Liver (tissue), 9 donors: ENCODE results near the gene BSN. TPM values are rescaled to one million over a fixed set of nuclear protein-coding genes. Genes with fewer than 3 reads are reported as not detected.

Experiments
- DNase-seq: peaks from one replicate; pipeline ENCODE4 v3.0.0-alpha.2; 2017; ENCODE audit warnings: low spot score
- H3K27ac ChIP-seq, 2 donors: one replicate each; pipeline ENCODE4 v1.7.0; 2013; ENCODE audit warnings: inconsistent platforms in 2 of 2, low read length in 2 of 2, control low read depth in 1 of 2, low read depth in 1 of 2, mild to moderate bottlenecking in 1 of 2
- H3K27me3 ChIP-seq, 4 donors: one replicate each; pipeline versions ENCODE4 v1.6.1 to v1.7.0; 2013; ENCODE audit warnings: low read length in 3 of 4, inconsistent platforms in 1 of 4, mild to moderate bottlenecking in 1 of 4, moderate library complexity in 1 of 4; ENCODE audit not compliant: control insufficient read depth in 4 of 4, insufficient read depth in 4 of 4
- H3K36me3 ChIP-seq, 4 donors: one replicate each; pipeline versions ENCODE4 v1.6.1 to v1.7.0; 2013; ENCODE audit warnings: low read length in 3 of 4, mild to moderate bottlenecking in 3 of 4, low read depth in 1 of 4, moderate library complexity in 1 of 4; ENCODE audit not compliant: control insufficient read depth in 4 of 4, insufficient read depth in 3 of 4
- H3K4me1 ChIP-seq, 4 donors: one replicate each; pipeline versions ENCODE4 v1.6.1 to v1.7.0; 2013; ENCODE audit warnings: low read length in 3 of 4, mild to moderate bottlenecking in 3 of 4, moderate library complexity in 1 of 4; ENCODE audit not compliant: control insufficient read depth in 4 of 4, insufficient read depth in 4 of 4
- H3K4me3 ChIP-seq, 3 donors: one replicate each; pipeline versions ENCODE4 v1.6.1 to v1.7.0; 2013; ENCODE audit warnings: low read length in 3 of 3, control low read depth in 1 of 3, low read depth in 1 of 3, mild to moderate bottlenecking in 1 of 3
- H3K9ac ChIP-seq, 2 donors: one replicate each; pipeline ENCODE4 v1.7.0; 2013; ENCODE audit warnings: low read length in 2 of 2, mild to moderate bottlenecking in 2 of 2, moderate library complexity in 2 of 2, control low read depth in 1 of 2, low read depth in 1 of 2
- H3K9me3 ChIP-seq, 4 donors: one replicate each; pipeline versions ENCODE4 v1.6.1 to v1.7.0; 2013; ENCODE audit warnings: low read length in 3 of 4; ENCODE audit not compliant: control insufficient read depth in 4 of 4
- EGR1 ChIP-seq, 2 donors: IDR thresholded peaks; 2 replicates each; pipeline ENCODE4 v1.6.1; 2016 to 2018; ENCODE audit warnings: antibody characterized with exemption in 2 of 2, low read depth in 2 of 2
- FOXA1 ChIP-seq: IDR thresholded peaks from 2 replicates; pipeline ENCODE4 v1.6.1; 2016; ENCODE audit warnings: antibody characterized with exemption
- FOXA2 ChIP-seq: IDR thresholded peaks from 2 replicates; pipeline ENCODE4 v1.6.1; 2016; ENCODE audit warnings: antibody characterized with exemption
- GABPA ChIP-seq, 2 donors: IDR thresholded peaks in 1 of 2; conservative IDR thresholded peaks in 1 of 2; 2 replicates each; pipeline ENCODE4 v1.6.1; 2016; ENCODE audit warnings: antibody characterized with exemption in 2 of 2, mild to moderate bottlenecking in 1 of 2, moderate library complexity in 1 of 2
- HNF4A ChIP-seq, 2 donors: conservative IDR thresholded peaks; 2 replicates each; pipeline ENCODE4 v1.6.1; 2016; ENCODE audit warnings: antibody characterized with exemption in 2 of 2, mild to moderate bottlenecking in 2 of 2
- HNF4G ChIP-seq: IDR thresholded peaks from 2 replicates; pipeline ENCODE4 v1.6.1; 2016; ENCODE audit warnings: antibody characterized with exemption
- JUND ChIP-seq, 2 donors: IDR thresholded peaks; 2 replicates each; pipeline ENCODE4 v1.6.1; 2016; ENCODE audit warnings: antibody characterized with exemption in 2 of 2
- NR2F2 ChIP-seq: IDR thresholded peaks from 2 replicates; pipeline ENCODE4 v1.6.1; 2016; ENCODE audit warnings: antibody characterized with exemption
- RAD21 ChIP-seq, 2 donors: IDR thresholded peaks; 2 replicates each; pipeline ENCODE4 v1.6.1; 2016; ENCODE audit warnings: antibody characterized with exemption in 2 of 2, mild to moderate bottlenecking in 2 of 2
- RXRA ChIP-seq, 2 donors: IDR thresholded peaks; 2 replicates each; pipeline ENCODE4 v1.6.1; 2017 to 2018; ENCODE audit warnings: antibody characterized with exemption in 2 of 2, mild to moderate bottlenecking in 1 of 2
- SP1 ChIP-seq: IDR thresholded peaks from 2 replicates; pipeline ENCODE4 v1.6.1; 2018; ENCODE audit warnings: antibody characterized with exemption, mild to moderate bottlenecking
- TAF1 ChIP-seq: conservative IDR thresholded peaks from 2 replicates; pipeline ENCODE4 v1.6.1; 2016; ENCODE audit warnings: antibody characterized with exemption, mild to moderate bottlenecking
- YY1 ChIP-seq: IDR thresholded peaks from 2 replicates; pipeline ENCODE4 v1.6.1; 2016; ENCODE audit warnings: antibody characterized with exemption, mild to moderate bottlenecking
- WGBS: extraction: QIAGEN DNeasy Blood & Tissue Kit; methylation state at CpG from one replicate; pipeline ENCODE4 v1.1.7; 2013; 5-methylcytosine and 5-hydroxymethylcytosine counted together
- polyA plus RNA-seq, 2 donors: library from polyadenylated mRNA; stranded (reverse) in 1 of 2; unstranded in 1 of 2; fragments of 200-250 nt in 1 of 2; fragments of >200 nt in 1 of 2; fragmentation: Nextera tagmentation in 1 of 2; extraction: Ambion mirVana in 1 of 2; gene quantifications; one replicate each; pipeline versions ENCODE4 v1.2.1 to v1.2.3, GENCODE V29; 2013 to 2015
- total RNA-seq, 2 donors: library from RNA; depleted of rRNA; stranded (reverse); fragments of >200 nt; gene quantifications; one replicate each; pipeline ENCODE4 v1.2.3, GENCODE V29; 2014
- TF ChIP-seq, protein P1 (sequence below): IDR thresholded peaks from 2 replicates; pipeline ENCODE4 v1.6.1; 2016; ENCODE audit warnings: antibody characterized with exemption, mild to moderate bottlenecking
- TF ChIP-seq, protein P2 (sequence below): IDR thresholded peaks from 2 replicates; pipeline ENCODE4 v1.6.1; 2016; ENCODE audit warnings: antibody characterized with exemption
- TF ChIP-seq, protein P3 (sequence below): IDR thresholded peaks from 2 replicates; pipeline ENCODE4 v1.6.1; 2016; ENCODE audit warnings: antibody characterized with exemption
- TF ChIP-seq, protein P4 (sequence below): fragments of 150-350 bp; IDR thresholded peaks from 2 replicates; pipeline ENCODE4 v1.5.1; 2017; ENCODE audit warnings: improper control_type of control experiment, low read depth, low read length; ENCODE audit not compliant: missing input control
- TF ChIP-seq, protein P5 (sequence below): IDR thresholded peaks from 2 replicates; pipeline ENCODE4 v1.6.1; 2016; ENCODE audit warnings: antibody characterized with exemption
- donor health status: healthy.
- donor health status: healthy.
- donor health status: healthy.
- donor health status: healthy.
- donor health status: healthy.

The BSN gene
- total and polyA plus RNA-seq, 4 donors: 0.32 to 0.67 (median 0.40) TPM

DNA sequence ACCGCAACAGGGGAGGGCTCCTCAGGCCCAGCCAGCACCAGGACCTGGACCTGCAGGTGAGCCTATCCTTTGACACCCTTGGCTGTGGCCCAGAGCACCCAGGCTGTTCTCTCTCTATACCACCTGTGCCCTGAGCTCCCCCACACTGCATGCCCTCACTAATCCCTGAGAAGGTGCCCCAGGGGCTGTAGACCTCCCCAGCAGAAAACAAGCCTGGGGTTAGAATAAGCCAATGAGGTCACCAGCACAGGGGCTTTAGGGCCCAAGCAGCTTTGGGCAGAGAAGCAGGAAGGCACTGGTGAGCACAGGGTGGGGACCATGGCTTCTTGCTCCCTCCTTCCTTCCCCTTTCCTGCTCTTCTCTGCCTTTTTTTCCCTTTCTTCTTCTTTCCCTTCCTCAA is 109.6 kb downstream of the BSN start:
- H3K27me3 ChIP-seq: no peaks in the 10 kb centered on the region
- H3K9ac ChIP-seq: no peak overlapping the region
- DNase-seq: no peak
- no peak overlapping the region for H3K27ac ChIP-seq
- H3K4me3 ChIP-seq: no peak overlapping the region
- peaks cover 24 to 42% (median 37%) of the 10 kb centered on the region in 4 donors for H3K4me1 ChIP-seq
- WGBS: 97% methylated on average over 1 of the region's 1 CpG
- no peaks in the 10 kb centered on the region for H3K9me3 ChIP-seq
- no peaks in the 10 kb centered on the region for H3K36me3 ChIP-seq
- TF ChIP-seq JUND (IDR thresholded peaks at IDR 0.05): no peak
- TF ChIP-seq, protein P1, sequence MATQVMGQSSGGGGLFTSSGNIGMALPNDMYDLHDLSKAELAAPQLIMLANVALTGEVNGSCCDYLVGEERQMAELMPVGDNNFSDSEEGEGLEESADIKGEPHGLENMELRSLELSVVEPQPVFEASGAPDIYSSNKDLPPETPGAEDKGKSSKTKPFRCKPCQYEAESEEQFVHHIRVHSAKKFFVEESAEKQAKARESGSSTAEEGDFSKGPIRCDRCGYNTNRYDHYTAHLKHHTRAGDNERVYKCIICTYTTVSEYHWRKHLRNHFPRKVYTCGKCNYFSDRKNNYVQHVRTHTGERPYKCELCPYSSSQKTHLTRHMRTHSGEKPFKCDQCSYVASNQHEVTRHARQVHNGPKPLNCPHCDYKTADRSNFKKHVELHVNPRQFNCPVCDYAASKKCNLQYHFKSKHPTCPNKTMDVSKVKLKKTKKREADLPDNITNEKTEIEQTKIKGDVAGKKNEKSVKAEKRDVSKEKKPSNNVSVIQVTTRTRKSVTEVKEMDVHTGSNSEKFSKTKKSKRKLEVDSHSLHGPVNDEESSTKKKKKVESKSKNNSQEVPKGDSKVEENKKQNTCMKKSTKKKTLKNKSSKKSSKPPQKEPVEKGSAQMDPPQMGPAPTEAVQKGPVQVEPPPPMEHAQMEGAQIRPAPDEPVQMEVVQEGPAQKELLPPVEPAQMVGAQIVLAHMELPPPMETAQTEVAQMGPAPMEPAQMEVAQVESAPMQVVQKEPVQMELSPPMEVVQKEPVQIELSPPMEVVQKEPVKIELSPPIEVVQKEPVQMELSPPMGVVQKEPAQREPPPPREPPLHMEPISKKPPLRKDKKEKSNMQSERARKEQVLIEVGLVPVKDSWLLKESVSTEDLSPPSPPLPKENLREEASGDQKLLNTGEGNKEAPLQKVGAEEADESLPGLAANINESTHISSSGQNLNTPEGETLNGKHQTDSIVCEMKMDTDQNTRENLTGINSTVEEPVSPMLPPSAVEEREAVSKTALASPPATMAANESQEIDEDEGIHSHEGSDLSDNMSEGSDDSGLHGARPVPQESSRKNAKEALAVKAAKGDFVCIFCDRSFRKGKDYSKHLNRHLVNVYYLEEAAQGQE: no peak
- TF ChIP-seq, protein P2, sequence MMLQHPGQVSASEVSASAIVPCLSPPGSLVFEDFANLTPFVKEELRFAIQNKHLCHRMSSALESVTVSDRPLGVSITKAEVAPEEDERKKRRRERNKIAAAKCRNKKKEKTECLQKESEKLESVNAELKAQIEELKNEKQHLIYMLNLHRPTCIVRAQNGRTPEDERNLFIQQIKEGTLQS: no peak
- TF ChIP-seq HNF4A (conservative IDR thresholded peaks at IDR 0.05): no peak
- no peak for TF ChIP-seq HNF4G
- TF ChIP-seq EGR1 (IDR thresholded peaks at IDR 0.05; ENCODE audit: low read depth in 2 of 2): no peak
- no peak for TF ChIP-seq RAD21 (IDR thresholded peaks at IDR 0.05)
- no peak for TF ChIP-seq TAF1
- TF ChIP-seq FOXA2: no peak
- no peak for TF ChIP-seq GABPA (IDR thresholded peaks at IDR 0.05 in 1 of 2, conservative IDR thresholded peaks at IDR 0.05 in 1 of 2)
- no peak for TF ChIP-seq FOXA1
- TF ChIP-seq, protein P3, sequence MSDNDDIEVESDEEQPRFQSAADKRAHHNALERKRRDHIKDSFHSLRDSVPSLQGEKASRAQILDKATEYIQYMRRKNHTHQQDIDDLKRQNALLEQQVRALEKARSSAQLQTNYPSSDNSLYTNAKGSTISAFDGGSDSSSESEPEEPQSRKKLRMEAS: no peak
- TF ChIP-seq YY1: no peak
- TF ChIP-seq RXRA (IDR thresholded peaks at IDR 0.05): no peak
- no peak for TF ChIP-seq SP1
- TF ChIP-seq, protein P4, sequence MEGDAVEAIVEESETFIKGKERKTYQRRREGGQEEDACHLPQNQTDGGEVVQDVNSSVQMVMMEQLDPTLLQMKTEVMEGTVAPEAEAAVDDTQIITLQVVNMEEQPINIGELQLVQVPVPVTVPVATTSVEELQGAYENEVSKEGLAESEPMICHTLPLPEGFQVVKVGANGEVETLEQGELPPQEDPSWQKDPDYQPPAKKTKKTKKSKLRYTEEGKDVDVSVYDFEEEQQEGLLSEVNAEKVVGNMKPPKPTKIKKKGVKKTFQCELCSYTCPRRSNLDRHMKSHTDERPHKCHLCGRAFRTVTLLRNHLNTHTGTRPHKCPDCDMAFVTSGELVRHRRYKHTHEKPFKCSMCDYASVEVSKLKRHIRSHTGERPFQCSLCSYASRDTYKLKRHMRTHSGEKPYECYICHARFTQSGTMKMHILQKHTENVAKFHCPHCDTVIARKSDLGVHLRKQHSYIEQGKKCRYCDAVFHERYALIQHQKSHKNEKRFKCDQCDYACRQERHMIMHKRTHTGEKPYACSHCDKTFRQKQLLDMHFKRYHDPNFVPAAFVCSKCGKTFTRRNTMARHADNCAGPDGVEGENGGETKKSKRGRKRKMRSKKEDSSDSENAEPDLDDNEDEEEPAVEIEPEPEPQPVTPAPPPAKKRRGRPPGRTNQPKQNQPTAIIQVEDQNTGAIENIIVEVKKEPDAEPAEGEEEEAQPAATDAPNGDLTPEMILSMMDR: no peak
- no peak for TF ChIP-seq NR2F2
- TF ChIP-seq, protein P5, sequence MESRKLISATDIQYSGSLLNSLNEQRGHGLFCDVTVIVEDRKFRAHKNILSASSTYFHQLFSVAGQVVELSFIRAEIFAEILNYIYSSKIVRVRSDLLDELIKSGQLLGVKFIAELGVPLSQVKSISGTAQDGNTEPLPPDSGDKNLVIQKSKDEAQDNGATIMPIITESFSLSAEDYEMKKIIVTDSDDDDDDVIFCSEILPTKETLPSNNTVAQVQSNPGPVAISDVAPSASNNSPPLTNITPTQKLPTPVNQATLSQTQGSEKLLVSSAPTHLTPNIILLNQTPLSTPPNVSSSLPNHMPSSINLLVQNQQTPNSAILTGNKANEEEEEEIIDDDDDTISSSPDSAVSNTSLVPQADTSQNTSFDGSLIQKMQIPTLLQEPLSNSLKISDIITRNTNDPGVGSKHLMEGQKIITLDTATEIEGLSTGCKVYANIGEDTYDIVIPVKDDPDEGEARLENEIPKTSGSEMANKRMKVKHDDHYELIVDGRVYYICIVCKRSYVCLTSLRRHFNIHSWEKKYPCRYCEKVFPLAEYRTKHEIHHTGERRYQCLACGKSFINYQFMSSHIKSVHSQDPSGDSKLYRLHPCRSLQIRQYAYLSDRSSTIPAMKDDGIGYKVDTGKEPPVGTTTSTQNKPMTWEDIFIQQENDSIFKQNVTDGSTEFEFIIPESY: no peak
